GM12873 (cell line): Measurements from ENCODE around the gene GALNT5.

Experiments
- CTCF ChIP-seq: IDR thresholded peaks from 2 replicates; pipeline ENCODE4 v1.5.1; 2012; ENCODE audit warnings: low read depth, mild to moderate bottlenecking, moderate library complexity, low read length, control low read depth; ENCODE audit not compliant: insufficient read depth; ENCODE audit errors: missing control alignments

The GALNT5 gene

GRCh38 chr2:157321466-157321865 lies 64.0 kb downstream of the GALNT5 start:
- TF ChIP-seq CTCF, result no peak

- no peak for TF ChIP-seq CTCF
These were observed 64.9 kb downstream of the GALNT5 start for GRCh38 chr2:157322432-157322831.

GRCh38 chr2:157324331-157324843 lies 66.9 kb downstream of the GALNT5 start:
- no peak for TF ChIP-seq CTCF

GRCh38 chr2:157325786-157326185 lies 68.3 kb downstream of the GALNT5 start, which contains the start of gene ERMN:
ERMN (minus strand) TSS chr2:157325824; CDS start chr2:157325642, 182 bp downstream.
- no peak for TF ChIP-seq CTCF

- TF ChIP-seq CTCF, result no peak
These were observed 69.2 kb downstream of the GALNT5 start for GRCh38 chr2:157326698-157327097.

GRCh38 chr2:157327200-157327599 lies 69.7 kb downstream of the GALNT5 start:
- no peak for TF ChIP-seq CTCF

GRCh38 chr2:157327621-157328500 lies 70.4 kb downstream of the GALNT5 start:
- TF ChIP-seq CTCF, result peak; percentile 99
